Upper lobe of left lung (tissue), 4 donors: ENCODE measurements around the gene GORASP2.

Experiments
- POLR2A ChIP-seq, 4 donors: fragments of 450-650 bp; IDR thresholded peaks; one replicate each; pipeline ENCODE4 v1.5.1; 2016 to 2017; ENCODE audit warnings: antibody characterized with exemption in 4 of 4, mild to moderate bottlenecking in 2 of 4
- POLR2AphosphoS5 ChIP-seq, 2 donors: sonication (generic); formaldehyde crosslinking; IDR thresholded peaks; one replicate each; pipeline ENCODE4 v1.5.1; 2017; ENCODE audit warnings: antibody characterized with exemption in 2 of 2
- TF ChIP-seq, protein P1 (sequence below), 6 experiments: fragments of 450-650 bp in 4 of 6; fragments of 200-600 bp in 2 of 6; sonication (generic) in 2 of 6; IDR thresholded peaks; one replicate each; pipeline ENCODE4 v1.5.1; 2016 to 2019; ENCODE audit warnings: antibody characterized with exemption in 6 of 6

DNA sequence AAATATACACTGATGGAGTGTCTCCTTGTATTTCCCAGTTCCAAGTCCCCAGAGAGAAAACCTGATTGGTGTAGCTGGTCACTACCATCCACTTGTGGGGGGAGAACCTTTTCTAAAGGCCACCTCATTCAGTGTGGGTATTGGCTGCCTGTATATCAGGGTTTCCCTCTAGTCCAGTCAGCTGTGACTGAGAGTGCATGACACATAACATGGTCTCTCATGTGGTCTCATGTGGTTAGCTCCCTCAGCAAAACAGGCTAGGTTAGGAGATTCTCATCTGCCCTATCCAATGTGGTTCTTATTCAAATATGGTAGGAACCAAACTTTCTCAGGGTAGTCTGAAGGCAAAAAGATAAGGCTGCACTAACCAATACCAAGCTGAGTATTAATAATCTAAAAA is 4.1 kb upstream of the GORASP2 start:
- TF ChIP-seq, protein P1, sequence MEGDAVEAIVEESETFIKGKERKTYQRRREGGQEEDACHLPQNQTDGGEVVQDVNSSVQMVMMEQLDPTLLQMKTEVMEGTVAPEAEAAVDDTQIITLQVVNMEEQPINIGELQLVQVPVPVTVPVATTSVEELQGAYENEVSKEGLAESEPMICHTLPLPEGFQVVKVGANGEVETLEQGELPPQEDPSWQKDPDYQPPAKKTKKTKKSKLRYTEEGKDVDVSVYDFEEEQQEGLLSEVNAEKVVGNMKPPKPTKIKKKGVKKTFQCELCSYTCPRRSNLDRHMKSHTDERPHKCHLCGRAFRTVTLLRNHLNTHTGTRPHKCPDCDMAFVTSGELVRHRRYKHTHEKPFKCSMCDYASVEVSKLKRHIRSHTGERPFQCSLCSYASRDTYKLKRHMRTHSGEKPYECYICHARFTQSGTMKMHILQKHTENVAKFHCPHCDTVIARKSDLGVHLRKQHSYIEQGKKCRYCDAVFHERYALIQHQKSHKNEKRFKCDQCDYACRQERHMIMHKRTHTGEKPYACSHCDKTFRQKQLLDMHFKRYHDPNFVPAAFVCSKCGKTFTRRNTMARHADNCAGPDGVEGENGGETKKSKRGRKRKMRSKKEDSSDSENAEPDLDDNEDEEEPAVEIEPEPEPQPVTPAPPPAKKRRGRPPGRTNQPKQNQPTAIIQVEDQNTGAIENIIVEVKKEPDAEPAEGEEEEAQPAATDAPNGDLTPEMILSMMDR (IDR thresholded peaks at IDR 0.05) = no peak
- TF ChIP-seq POLR2A (IDR thresholded peaks at IDR 0.05) (no peak), POLR2AphosphoS5 (IDR thresholded peaks at IDR 0.05) (no peak)
